Osteocyte (in vitro differentiated cells): ENCODE results near the gene HIKESHI. TPM values are rescaled to one million over a fixed set of nuclear protein-coding genes. Genes with fewer than 3 reads are reported as not detected.

Source experiments
- DNase-seq: peaks from one replicate; pipeline ENCODE4 v3.0.0; 2021; ENCODE audit warnings: mixed read lengths; ENCODE audit not compliant: unreplicated experiment; ENCODE audit errors: extremely low spot score
- H3K27ac Mint-ChIP-seq: one replicate; pipeline ENCODE4 v1.8.0; 2021; ENCODE audit warnings: mild to moderate bottlenecking, mixed read lengths; ENCODE audit not compliant: unreplicated experiment
- H3K27me3 Mint-ChIP-seq: one replicate; pipeline ENCODE4 v1.8.0; 2021; ENCODE audit warnings: mixed read lengths; ENCODE audit not compliant: unreplicated experiment
- H3K36me3 Mint-ChIP-seq: one replicate; pipeline ENCODE4 v1.8.0; 2021; ENCODE audit warnings: mixed read lengths; ENCODE audit not compliant: unreplicated experiment
- H3K4me1 Mint-ChIP-seq: one replicate; pipeline ENCODE4 v1.8.0; 2021; ENCODE audit warnings: mixed read lengths; ENCODE audit not compliant: unreplicated experiment
- H3K4me3 Mint-ChIP-seq: one replicate; pipeline ENCODE4 v1.8.0; 2021; ENCODE audit warnings: mild to moderate bottlenecking, moderate library complexity, mixed read lengths; ENCODE audit not compliant: unreplicated experiment
- H3K9me3 Mint-ChIP-seq: one replicate; pipeline ENCODE4 v1.8.0; 2021; ENCODE audit warnings: mixed read lengths; ENCODE audit not compliant: unreplicated experiment
- CTCF ChIP-seq: fragments of 200-600 bp; sonication (generic); IDR thresholded peaks from 2 replicates; pipeline ENCODE4 v1.5.0; 2021; ENCODE audit warnings: antibody characterized with exemption, mild to moderate bottlenecking, moderate library complexity
- total RNA-seq: library from RNA; stranded (reverse); gene quantifications from 2 replicates; pipeline ENCODE4 v1.2.1, GENCODE V29; 2021

The HIKESHI gene
- total RNA-seq, 1 donor from 2014 or later, result 38.8 TPM

- Mint-ChIP-seq H3K4me3 (no peak overlapping the region), H3K4me1 (no peaks in the 10 kb centered on the region), H3K9me3 (no peaks in the 10 kb centered on the region), H3K27ac (no peak overlapping the region), H3K27me3 (no peaks in the 10 kb centered on the region), H3K36me3 (peaks cover 22% of the 10 kb centered on the region)
- no peak for TF ChIP-seq CTCF
- DNase-seq, result no peak
These were observed 40.7 kb upstream of the HIKESHI start for GRCh38 chr11:86261328-86261727.

GRCh38 chr11:86262387-86262786, 39.7 kb upstream of the HIKESHI start:
- Mint-ChIP-seq H3K36me3 (peaks cover 20% of the 10 kb centered on the region), H3K4me3 (no peak overlapping the region), H3K27ac (no peak overlapping the region), H3K9me3 (no peaks in the 10 kb centered on the region), H3K27me3 (no peaks in the 10 kb centered on the region), H3K4me1 (no peaks in the 10 kb centered on the region)
- TF ChIP-seq CTCF, result no peak
- no peak for DNase-seq

DNA sequence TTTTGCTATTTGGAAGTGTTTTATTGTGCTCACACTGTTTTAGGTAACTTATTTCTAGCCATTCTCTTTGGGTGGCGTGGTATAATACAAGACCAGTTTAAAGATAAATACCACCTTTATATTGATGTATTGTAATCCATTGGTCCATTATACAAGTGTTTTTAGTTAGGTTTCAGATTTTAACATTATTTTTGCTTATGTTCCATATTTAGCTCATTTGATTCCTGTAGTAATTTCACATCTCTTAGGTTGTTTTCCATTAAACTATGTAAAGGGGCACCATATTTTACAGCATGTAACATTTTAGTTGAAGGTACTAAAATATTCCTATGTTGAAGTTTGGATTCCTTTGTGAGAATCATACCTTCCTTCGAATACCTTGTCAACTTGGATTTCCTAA, 37.4 kb upstream of the HIKESHI start:
- no peak overlapping the region for H3K4me3 Mint-ChIP-seq
- H3K4me1 Mint-ChIP-seq, result no peaks in the 10 kb centered on the region
- H3K9me3 Mint-ChIP-seq, result no peaks in the 10 kb centered on the region
- no peak for TF ChIP-seq CTCF
- H3K27ac Mint-ChIP-seq, result no peak overlapping the region
- peaks cover 21% of the 10 kb centered on the region for H3K36me3 Mint-ChIP-seq
- no peak for DNase-seq
- no peaks in the 10 kb centered on the region for H3K27me3 Mint-ChIP-seq

GRCh38 chr11:86265194-86265593, 36.8 kb upstream of the HIKESHI start:
- no peak overlapping the region for H3K27ac Mint-ChIP-seq

DNA sequence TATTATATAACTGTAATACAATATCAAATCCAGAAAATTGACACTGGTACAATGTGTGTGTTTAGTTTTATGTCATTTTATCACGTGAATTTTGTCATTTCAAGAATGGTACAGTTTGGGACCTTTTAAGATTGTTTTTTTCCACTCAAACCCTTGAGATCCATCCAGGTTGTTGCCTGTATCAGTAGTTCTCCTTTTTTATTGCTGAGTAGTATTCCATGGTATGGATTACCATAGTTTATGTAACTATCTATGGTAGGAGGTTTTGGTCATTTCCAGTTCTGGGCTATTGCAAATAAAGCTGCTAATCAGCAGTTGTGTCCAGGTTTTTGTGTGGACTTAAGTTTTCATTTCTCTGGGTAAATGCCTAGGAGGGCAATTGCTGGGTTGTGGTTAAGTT, 32.4 kb upstream of the HIKESHI start:
- no peak for DNase-seq
- no peak for TF ChIP-seq CTCF
- Mint-ChIP-seq H3K4me3 (no peak overlapping the region), H3K27me3 (no peaks in the 10 kb centered on the region), H3K27ac (no peak overlapping the region), H3K9me3 (no peaks in the 10 kb centered on the region), H3K36me3 (peaks cover 34% of the 10 kb centered on the region), H3K4me1 (no peaks in the 10 kb centered on the region)

More at GRCh38 chr11:86265194-86265593, 36.8 kb upstream of the HIKESHI start:
- no peaks in the 10 kb centered on the region for H3K27me3 Mint-ChIP-seq
- DNase-seq, result no peak
- no peaks in the 10 kb centered on the region for H3K4me1 Mint-ChIP-seq
- no peaks in the 10 kb centered on the region for H3K9me3 Mint-ChIP-seq
- H3K36me3 Mint-ChIP-seq, result peaks cover 25% of the 10 kb centered on the region
- no peak for TF ChIP-seq CTCF
- no peak overlapping the region for H3K4me3 Mint-ChIP-seq
